Large intestine (tissue), 3 donors: Measurements from ENCODE around the gene TKTL1. TPM values are rescaled to one million over a fixed set of nuclear protein-coding genes. Genes with fewer than 3 reads are reported as not detected.

Experiments
- DNase-seq, 2 donors: peaks; one replicate each; pipeline versions ENCODE4 v3.0.0 to v3.0.0-alpha.2; 2013
- H3K27ac ChIP-seq: one replicate; pipeline ENCODE4 v1.5.1; 2013; ENCODE audit warnings: low read length
- H3K27me3 ChIP-seq: 2 replicates; pipeline ENCODE4 v1.6.1; 2013; ENCODE audit warnings: low read length; ENCODE audit not compliant: control insufficient read depth, insufficient read depth
- H3K36me3 ChIP-seq: 2 replicates; pipeline ENCODE4 v1.6.1; 2013; ENCODE audit warnings: low read length; ENCODE audit not compliant: control insufficient read depth, insufficient read depth
- H3K4me1 ChIP-seq: one replicate; pipeline ENCODE4 v1.6.1; 2013; ENCODE audit warnings: low read length; ENCODE audit not compliant: control insufficient read depth, insufficient read depth
- H3K4me3 ChIP-seq: one replicate; pipeline ENCODE4 v1.5.1; 2013; ENCODE audit warnings: low read length
- H3K9me3 ChIP-seq: one replicate; pipeline ENCODE4 v1.6.1; 2013; ENCODE audit warnings: mild to moderate bottlenecking, low read depth, low read length, moderate library complexity; ENCODE audit not compliant: control insufficient read depth
- WGBS: methylation state at CpG from one replicate; pipeline ENCODE4 v1.1.5; 2013; ENCODE audit warnings: low lambda C conversion rate; ENCODE audit not compliant: insufficient coverage; 5-methylcytosine and 5-hydroxymethylcytosine counted together
- polyA plus RNA-seq: library from polyadenylated mRNA; unstranded; fragments of 120-200 nt; gene quantifications from one replicate; pipeline ENCODE4 v1.2.1, GENCODE V29; 2013

The TKTL1 gene
- polyA plus RNA-seq, 1 donor, result 0.19 TPM

GRCh38 chrX:154309041-154309775 lies 13.6 kb downstream of the TKTL1 start:
- WGBS, result no CpG with 5 or more reads among the region's 16 CpGs
- no peak overlapping the region for H3K4me3 ChIP-seq
- no peak overlapping the region for H3K27ac ChIP-seq
- no peaks in the 10 kb centered on the region for H3K9me3 ChIP-seq
- H3K27me3 ChIP-seq, result no peaks in the 10 kb centered on the region
- no peaks in the 10 kb centered on the region for H3K4me1 ChIP-seq
- no peak for DNase-seq
- H3K36me3 ChIP-seq, result no peaks in the 10 kb centered on the region

GRCh38 chrX:154310616-154311536 lies 15.3 kb downstream of the TKTL1 start:
- no peak overlapping the region for H3K27ac ChIP-seq
- H3K9me3 ChIP-seq, result no peaks in the 10 kb centered on the region
- no peak for DNase-seq
- no peaks in the 10 kb centered on the region for H3K4me1 ChIP-seq
- no peaks in the 10 kb centered on the region for H3K27me3 ChIP-seq
- WGBS, result no CpG with 5 or more reads among the region's 19 CpGs
- H3K4me3 ChIP-seq, result no peak overlapping the region
- H3K36me3 ChIP-seq, result no peaks in the 10 kb centered on the region

DNA sequence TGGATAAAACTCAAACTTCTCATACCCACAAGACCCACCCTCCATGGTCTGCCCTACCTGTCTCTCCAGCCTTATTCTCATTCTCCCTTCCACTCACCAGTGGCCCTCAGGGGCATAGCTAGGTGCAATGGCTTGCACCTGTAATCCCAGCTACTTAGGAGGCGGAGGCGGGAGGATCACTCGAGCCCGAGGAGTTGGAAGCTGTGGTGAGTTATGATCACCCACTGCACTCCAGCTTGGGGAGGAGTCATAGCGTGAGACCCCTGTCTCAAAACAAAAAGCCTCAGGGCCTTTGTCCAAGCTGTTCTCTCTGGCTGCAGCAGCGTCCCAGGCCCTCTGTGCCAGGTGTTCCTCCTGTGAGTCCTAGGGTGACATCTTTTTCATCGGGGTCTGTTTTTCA lies 16.5 kb downstream of the TKTL1 start:
- H3K36me3 ChIP-seq, result no peaks in the 10 kb centered on the region
- no peaks in the 10 kb centered on the region for H3K27me3 ChIP-seq
- H3K27ac ChIP-seq, result no peak overlapping the region
- no peak overlapping the region for H3K4me3 ChIP-seq
- no peaks in the 10 kb centered on the region for H3K9me3 ChIP-seq
- WGBS, result no CpG with 5 or more reads among the region's 7 CpGs
- no peak for DNase-seq
- no peaks in the 10 kb centered on the region for H3K4me1 ChIP-seq

GRCh38 chrX:154313147-154313546 lies 17.6 kb downstream of the TKTL1 start:
- Histone ChIP-seq H3K36me3 (no peaks in the 10 kb centered on the region), H3K4me1 (no peaks in the 10 kb centered on the region), H3K9me3 (no peaks in the 10 kb centered on the region), H3K27ac (no peak overlapping the region), H3K4me3 (no peak overlapping the region), H3K27me3 (no peaks in the 10 kb centered on the region)
- WGBS, result no CpG with 5 or more reads among the region's 5 CpGs
- no peak for DNase-seq

GRCh38 chrX:154315416-154315815 lies 19.8 kb downstream of the TKTL1 start:
- no peaks in the 10 kb centered on the region for H3K4me1 ChIP-seq
- no peak for DNase-seq
- WGBS, result no CpG with 5 or more reads among the region's 3 CpGs
- H3K4me3 ChIP-seq, result no peak overlapping the region
- H3K9me3 ChIP-seq, result no peaks in the 10 kb centered on the region
- H3K36me3 ChIP-seq, result no peaks in the 10 kb centered on the region
- H3K27me3 ChIP-seq, result no peaks in the 10 kb centered on the region
- no peak overlapping the region for H3K27ac ChIP-seq

GRCh38 chrX:154317391-154317995 lies 21.9 kb downstream of the TKTL1 start:
- Histone ChIP-seq H3K4me3 (no peak overlapping the region), H3K27ac (no peak overlapping the region), H3K36me3 (no peaks in the 10 kb centered on the region), H3K4me1 (no peaks in the 10 kb centered on the region), H3K9me3 (no peaks in the 10 kb centered on the region), H3K27me3 (no peaks in the 10 kb centered on the region)
- no peak for DNase-seq
- WGBS, result no CpG with 5 or more reads among the region's 7 CpGs

- no peaks in the 10 kb centered on the region for H3K4me1 ChIP-seq
- H3K27me3 ChIP-seq, result peaks cover 5% of the 10 kb centered on the region
- no peaks in the 10 kb centered on the region for H3K9me3 ChIP-seq
- H3K27ac ChIP-seq, result no peak overlapping the region
- DNase-seq, result no peak
- H3K36me3 ChIP-seq, result no peaks in the 10 kb centered on the region
- WGBS, result no CpG with 5 or more reads among the region's 11 CpGs
- H3K4me3 ChIP-seq, result no peak overlapping the region
These were observed 24.8 kb downstream of the TKTL1 start for GRCh38 chrX:154320406-154320805.

DNA sequence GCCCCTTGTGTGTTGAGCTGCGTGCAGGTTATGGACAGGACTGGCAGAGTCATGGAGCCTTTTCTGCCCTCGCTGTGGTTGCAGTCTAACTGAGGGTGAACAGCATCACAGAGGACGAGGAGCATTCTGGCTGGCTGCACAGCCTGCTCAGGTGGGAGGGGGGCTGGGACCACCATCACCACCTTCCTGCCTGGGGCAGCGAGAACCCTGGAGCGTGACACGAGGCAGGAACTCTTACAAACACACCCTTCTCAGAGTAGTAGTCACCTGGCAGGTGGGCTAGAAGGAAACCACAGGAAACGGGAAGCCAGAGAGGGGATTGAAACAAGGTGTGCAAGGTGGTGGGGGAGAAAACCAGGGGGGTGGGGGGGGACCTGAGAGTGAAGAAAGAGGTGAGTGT lies 25.6 kb downstream of the TKTL1 start:
- no peak overlapping the region for H3K27ac ChIP-seq
- H3K4me3 ChIP-seq, result no peak overlapping the region
- WGBS, result no CpG with 5 or more reads among the region's 7 CpGs
- no peaks in the 10 kb centered on the region for H3K4me1 ChIP-seq
- no peaks in the 10 kb centered on the region for H3K36me3 ChIP-seq
- peaks cover 7% of the 10 kb centered on the region for H3K27me3 ChIP-seq
- no peaks in the 10 kb centered on the region for H3K9me3 ChIP-seq
- DNase-seq, result no peak

DNA sequence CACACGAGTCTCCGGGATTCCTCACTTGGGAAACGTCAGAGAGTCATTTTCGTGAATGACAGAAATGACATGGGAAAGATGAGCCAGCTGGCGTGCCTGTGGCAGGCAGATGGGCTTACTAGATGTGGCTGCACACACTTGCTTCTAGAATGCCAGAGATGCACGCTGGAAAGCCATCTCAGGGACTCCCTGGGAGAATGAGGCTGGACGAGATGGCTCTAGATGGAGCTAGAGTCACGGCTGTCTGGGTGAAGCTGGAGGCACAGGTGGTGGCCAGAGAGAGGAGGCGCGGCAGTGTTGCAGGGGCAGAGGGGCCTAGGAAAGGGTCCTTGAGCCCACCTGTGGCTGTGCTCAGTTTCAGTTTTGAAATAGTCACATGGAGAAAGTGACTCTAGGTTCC lies 26.0 kb downstream of the TKTL1 start:
- no peak overlapping the region for H3K27ac ChIP-seq
- H3K4me1 ChIP-seq, result no peaks in the 10 kb centered on the region
- WGBS, result no CpG with 5 or more reads among the region's 10 CpGs
- no peaks in the 10 kb centered on the region for H3K36me3 ChIP-seq
- peaks cover 7% of the 10 kb centered on the region for H3K27me3 ChIP-seq
- H3K9me3 ChIP-seq, result no peaks in the 10 kb centered on the region
- DNase-seq, result no peak
- no peak overlapping the region for H3K4me3 ChIP-seq

DNA sequence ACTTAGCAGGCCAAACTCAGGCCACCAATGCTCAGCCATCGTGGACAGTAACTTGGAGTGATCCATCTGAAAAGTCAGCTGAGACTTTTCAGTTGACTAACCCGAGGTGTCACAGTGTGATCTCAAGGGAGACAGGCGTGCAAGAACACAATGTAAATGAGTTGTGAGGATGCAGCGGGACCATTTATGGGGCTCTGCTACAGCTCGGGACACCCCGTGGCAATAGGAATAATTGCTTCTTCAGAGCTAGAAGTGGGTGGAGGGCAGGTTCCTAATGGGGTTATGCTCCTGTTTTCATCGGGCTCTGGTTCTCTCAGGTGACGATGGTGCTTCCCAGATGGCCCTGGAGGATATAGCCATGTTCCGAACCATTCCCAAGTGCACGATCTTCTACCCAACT lies 27.3 kb downstream of the TKTL1 start:
- Histone ChIP-seq H3K4me1 (no peaks in the 10 kb centered on the region), H3K9me3 (no peaks in the 10 kb centered on the region), H3K36me3 (no peaks in the 10 kb centered on the region), H3K27ac (no peak overlapping the region), H3K4me3 (no peak overlapping the region), H3K27me3 (peaks cover 7% of the 10 kb centered on the region)
- DNase-seq, result no peak
- WGBS, result no CpG with 5 or more reads among the region's 10 CpGs
